ENCODE measurements around the gene MAP3K3. TPM values are rescaled to one million over a fixed set of nuclear protein-coding genes. Genes with fewer than 3 reads are reported as not detected.
A peak's percentile ranks its signal among the peaks of the same experiment; 100 is the strongest.

MAP3K3 gene
- total RNA-seq, 1 experiment from 2014 or later = 12.9 TPM

DNA sequence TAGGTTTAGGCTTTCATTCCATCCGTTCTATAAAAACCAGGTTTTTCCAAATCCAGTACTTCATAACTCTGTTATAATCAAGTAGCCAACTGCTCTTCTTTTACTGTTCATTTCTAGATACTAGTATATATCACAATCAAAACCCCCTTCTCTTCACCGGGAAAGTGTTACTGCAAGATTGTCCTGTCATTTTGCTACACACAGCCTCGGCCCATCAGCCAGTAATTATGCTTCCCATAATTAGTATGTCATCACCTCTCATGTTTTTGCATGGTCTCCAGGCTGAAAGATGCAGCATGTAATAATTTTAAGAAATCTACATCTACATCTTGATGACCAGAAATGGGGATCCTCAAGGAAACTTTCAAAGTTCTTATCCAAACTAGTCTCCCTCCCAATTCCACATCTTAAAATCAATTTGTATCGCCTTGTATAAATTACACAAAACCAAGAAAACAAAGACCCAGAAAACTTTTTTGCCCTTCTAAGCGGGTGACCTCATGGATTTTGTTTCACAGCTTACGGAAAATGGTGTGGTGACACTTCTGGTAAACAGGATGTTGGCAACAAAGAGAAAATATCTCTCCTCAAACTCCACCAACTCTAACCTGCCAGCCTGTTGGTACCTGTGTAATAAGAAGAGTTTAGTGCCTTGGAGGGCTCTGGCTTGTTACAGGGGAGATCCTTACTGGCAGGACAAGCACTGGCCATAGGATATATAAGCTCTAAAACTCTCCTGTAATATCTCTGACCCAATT lies 12.2 kb upstream of the MAP3K3 start:
- Histone ChIP-seq H3K9me3 (no peaks in the 10 kb centered on the region), H3K27me3 (no peaks in the 10 kb centered on the region), H3K4me3 (no peak overlapping the region), H3K36me3 (peaks cover 25% of the 10 kb centered on the region)
- DNase-seq = no peak

DNA sequence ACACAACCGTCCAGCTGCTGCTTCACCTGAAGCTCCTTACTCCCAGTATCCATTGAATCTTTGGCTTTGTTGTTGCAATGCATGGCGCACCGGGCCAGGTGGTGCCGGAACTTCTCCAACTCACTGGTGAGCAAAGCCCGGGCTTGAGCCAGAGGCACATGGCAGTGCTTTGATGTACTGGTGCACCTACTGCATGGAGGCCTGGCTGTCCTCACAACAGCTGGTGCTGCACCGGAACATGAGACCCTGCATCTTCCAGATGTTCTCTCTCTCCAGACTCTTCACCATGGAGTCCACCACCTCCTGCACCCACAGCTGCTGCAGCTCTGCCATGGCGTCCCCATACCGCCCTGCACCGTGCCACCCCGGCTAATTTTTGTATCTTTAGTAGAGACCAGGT lies 11.4 kb upstream of the MAP3K3 start:
- Histone ChIP-seq H3K9me3 (no peaks in the 10 kb centered on the region), H3K4me3 (no peak overlapping the region), H3K27me3 (no peaks in the 10 kb centered on the region), H3K36me3 (peaks cover 22% of the 10 kb centered on the region)
- DNase-seq = no peak

DNA sequence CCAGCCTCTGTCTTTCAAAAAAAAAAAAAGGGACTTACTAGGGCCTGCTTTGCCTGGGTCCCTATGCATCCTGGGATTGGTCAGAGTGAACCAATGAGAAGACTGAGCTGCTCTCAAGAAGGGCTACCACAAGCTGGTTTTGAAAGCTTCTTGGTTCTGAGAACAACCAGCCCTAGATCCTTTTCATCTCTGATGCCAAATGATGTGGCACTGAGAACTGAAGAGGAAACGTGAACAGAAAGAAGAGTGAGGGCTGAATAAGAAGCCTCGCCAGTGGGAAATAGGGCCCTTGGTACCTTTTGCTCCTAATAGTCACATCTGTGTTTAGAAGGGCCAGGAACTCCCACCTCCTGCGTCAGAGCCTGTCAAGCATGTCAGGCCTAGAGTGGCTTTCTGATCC lies 10.9 kb upstream of the MAP3K3 start:
- no peak overlapping the region for H3K4me3 ChIP-seq

DNA sequence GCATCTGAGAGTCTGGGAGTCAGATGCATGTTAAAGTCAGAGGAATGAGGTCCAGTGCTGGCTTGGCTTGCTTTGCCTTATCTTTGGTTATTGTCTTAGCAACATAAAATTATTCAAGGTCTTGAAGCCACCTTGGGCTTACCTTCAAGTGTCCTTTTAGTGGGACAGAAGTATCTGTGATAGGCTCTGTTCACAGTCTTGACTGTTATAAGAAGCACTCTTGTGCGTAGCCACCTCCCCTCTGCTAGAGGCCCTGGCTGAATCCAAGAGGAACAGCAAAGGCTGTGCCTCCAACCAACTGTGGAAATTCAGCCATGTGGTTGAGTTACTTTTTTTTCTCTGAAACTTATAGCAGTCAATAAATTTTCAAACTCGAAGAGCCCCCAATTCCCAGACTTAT lies 8.6 kb upstream of the MAP3K3 start:
- Histone ChIP-seq H3K4me3 (no peak overlapping the region), H3K27me3 (no peaks in the 10 kb centered on the region), H3K36me3 (peaks cover under 1% of the 10 kb centered on the region; the same call in 1 of the 2 replicates), H3K9me3 (no peaks in the 10 kb centered on the region)
- DNase-seq = no peak

More for the DNA sequence above, 10.9 kb upstream of the MAP3K3 start:
- no peak for DNase-seq
- Histone ChIP-seq H3K9me3 (no peaks in the 10 kb centered on the region), H3K36me3 (peaks cover 20% of the 10 kb centered on the region), H3K27me3 (no peaks in the 10 kb centered on the region)

DNA sequence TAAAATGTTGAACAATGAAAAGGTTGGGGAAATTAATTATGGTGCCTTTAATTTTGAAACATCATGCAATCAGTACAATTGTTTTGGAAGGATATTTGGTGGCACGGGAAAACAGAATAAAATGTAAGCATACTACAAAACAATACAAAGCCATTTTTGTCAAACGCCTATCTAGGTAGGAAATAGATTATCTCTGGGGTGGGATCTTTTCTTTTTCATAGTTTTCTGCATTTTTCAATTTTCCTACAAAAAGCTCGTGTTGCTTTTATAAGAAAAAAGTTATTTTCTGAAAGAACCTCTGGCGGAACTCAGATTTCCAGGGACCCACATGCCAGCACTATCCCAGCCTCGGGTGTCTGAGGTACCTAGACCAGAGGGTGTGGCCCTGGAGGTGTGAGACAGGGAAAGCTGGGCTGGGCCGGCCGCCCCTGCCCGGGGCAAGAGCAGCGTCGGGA lies 961 bp upstream of the MAP3K3 start:
- Histone ChIP-seq H3K4me3 (peak overlapping the region; percentile 64), H3K9me3 (no peaks in the 10 kb centered on the region), H3K36me3 (no peaks in the 10 kb centered on the region), H3K27me3 (no peaks in the 10 kb centered on the region)
- DNase-seq = no peak

DNA sequence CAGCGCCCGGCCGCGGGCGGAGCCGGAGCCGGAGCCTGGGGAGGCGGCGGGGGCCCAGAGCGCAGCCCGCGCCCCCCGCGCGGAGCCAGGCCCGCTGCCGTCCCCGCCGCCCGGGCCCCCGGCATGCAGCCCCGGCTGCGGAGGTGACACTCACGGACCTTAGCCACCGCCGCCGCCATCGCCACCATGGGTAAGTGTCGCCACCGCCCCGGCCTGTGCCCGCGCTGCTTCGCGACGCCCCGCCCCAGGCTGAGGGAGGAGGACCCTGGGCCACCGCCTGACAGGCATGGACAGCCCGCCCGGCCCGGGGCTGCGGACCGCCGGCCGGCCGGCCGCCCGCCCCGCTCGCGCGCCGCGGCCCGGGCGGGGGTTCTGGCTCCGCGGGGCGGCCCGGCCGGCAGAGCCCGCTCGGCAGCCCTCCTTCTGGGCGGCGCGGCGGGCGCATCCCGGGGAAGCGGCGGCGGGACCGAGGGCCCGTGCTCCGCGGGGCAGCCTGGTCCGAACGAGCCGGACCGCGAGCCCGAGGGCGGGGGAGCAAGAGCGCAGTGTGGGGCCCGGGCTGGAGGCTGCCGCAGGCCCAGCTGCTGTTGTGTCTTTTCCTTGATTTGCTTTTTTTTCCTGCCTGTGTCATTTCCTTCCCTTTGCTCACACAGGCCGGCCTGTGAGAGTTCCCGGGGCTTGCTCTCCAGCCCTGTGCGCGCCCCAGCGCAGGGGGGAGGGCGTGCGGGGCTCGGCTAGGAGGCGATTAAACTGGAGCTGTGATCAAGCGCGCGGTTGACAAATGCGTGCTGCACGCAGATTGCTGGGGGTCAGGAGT lies 565 bp downstream of the MAP3K3 start:
- Histone ChIP-seq H3K27me3 (no peaks in the 10 kb centered on the region), H3K4me3 (peak overlapping the region; percentile 70), H3K36me3 (no peaks in the 10 kb centered on the region), H3K9me3 (no peaks in the 10 kb centered on the region)
- peak; percentile 78 for DNase-seq

DNA sequence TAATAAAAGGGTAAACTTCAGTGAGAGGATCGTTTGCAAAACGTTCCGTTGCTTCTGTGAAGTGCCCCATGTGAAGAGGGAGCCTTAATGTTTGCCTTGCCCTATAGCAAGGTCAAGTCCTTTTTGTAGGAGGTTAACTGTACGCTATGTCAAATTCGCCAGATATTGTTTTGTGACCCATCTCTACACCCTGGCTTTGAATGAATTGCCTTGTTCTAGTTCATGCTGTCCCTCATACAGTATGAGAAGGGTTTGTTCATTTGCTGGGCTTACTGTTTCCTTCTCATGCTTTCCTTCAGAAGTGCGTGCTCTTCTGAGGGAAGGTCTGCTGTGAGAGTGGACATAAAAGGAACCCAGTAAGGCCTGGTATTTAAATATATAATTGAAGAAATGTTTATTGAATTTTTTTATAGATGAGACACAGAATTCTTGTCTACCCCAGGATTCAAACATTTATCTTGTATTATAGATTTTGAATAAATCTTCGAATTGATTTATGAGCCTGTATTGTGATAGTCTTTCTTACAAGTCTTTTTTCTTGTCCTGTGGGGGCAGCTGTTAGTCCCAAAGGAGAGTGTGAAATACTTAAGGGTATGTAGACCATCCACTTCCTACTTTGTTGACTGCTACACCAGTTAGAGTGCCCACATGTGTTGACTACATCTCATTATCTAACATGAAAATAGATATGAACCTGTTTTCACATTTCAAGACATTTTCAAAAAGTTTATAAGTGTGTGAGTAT lies 1.7 kb downstream of the MAP3K3 start:
- no peaks in the 10 kb centered on the region for H3K9me3 ChIP-seq
- DNase-seq = no peak
- peak overlapping the region; percentile 70 for H3K4me3 ChIP-seq
- no peaks in the 10 kb centered on the region for H3K27me3 ChIP-seq
- H3K36me3 ChIP-seq = no peaks in the 10 kb centered on the region

DNA sequence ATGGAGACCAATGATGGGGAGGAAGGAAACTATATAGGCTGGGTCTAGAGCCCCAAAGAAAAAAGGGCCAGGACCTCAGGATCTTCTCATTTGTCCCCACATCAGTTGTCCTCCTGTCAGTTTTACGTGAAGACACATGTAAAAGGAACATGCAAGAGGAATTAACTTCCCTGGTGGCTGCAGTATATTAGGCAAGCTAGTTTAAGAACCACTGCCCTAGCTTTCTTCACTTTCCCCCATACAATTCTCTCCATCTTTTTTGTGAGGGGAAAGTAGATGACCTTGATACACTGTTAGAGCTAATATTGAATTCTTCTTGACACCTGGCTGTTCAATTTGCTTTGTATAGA lies 2.3 kb downstream of the MAP3K3 start:
- Histone ChIP-seq H3K9me3 (no peaks in the 10 kb centered on the region), H3K27me3 (no peaks in the 10 kb centered on the region), H3K36me3 (no peaks in the 10 kb centered on the region), H3K4me3 (no peak overlapping the region)
- no peak for DNase-seq

DNA sequence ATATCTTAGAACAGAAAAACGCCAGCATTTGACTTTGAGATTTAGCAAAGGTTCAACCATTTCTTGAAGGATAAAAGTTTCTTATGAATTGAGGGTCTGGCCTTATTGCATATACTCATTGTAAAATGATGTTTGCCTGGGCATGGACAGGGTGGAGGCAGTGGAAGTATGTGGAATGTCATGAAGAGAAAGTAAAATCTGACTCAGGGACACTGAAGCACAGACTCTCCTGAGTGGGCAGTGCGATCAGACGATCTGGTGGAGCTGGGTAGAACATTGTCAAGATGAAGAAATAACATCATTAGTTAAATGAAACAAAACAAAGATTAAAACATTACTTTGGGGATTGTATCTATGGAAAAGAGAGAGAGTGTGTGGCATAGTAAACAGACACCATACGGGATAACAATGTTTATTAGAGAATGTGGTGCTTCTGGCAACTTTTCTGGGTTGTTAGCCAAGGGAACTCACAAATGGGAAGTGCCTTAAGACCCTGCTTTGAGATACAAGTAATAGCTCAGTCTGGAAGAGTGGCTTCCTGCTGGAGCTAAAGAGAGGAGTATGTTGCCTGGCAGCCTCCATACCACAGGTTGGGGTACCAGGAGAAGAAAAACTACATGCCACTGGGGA lies 4.4 kb downstream of the MAP3K3 start:
- Histone ChIP-seq H3K27me3 (no peaks in the 10 kb centered on the region), H3K4me3 (no peak overlapping the region)
- DNase-seq = no peak

DNA sequence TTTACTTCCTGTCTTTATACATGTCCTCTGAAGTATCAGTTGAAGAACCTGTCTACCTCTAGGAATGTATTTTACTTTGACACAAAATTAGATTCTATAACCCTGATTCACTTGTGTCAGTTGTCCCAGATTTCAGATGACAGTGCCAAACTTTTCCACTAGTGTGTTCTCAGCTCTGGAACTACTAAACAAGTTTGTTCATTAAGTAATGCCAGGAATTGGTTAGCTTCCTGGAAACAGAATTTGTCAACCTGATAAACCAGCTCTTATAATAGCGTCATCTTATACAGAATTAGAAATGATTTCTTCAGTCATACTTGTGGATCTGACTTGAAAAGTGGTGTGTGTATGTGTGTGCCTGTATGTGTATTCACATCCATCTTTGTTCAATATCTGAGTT lies 7.4 kb downstream of the MAP3K3 start:
- no peak for DNase-seq
- Histone ChIP-seq H3K4me3 (no peak overlapping the region), H3K9me3 (no peaks in the 10 kb centered on the region), H3K27me3 (no peaks in the 10 kb centered on the region), H3K36me3 (peaks cover 10% of the 10 kb centered on the region)

More for the DNA sequence above, 4.4 kb downstream of the MAP3K3 start:
- no peaks in the 10 kb centered on the region for H3K36me3 ChIP-seq
- H3K9me3 ChIP-seq = no peaks in the 10 kb centered on the region

DNA sequence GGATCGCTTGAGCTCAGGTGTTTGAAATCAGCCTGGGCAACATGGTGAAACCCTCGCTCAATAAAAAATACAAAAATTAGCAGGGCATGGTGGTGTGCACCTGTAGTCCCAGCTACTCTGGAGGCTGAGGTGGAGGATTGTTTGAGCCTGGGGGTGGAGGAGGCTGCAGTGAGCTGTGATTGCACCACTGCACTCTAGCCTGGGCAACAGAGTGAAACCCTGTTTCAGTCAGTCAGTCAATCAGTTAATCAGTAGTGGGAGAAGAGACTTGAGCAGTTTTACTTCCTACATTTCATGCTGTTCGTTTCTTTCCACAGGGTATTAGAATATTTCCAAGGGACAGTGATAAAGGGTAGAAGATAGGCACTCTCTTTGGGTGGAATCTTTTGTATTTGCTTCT lies 8.8 kb downstream of the MAP3K3 start:
- no peaks in the 10 kb centered on the region for H3K9me3 ChIP-seq
- no peaks in the 10 kb centered on the region for H3K27me3 ChIP-seq
- H3K4me3 ChIP-seq = no peak overlapping the region
- no peak for DNase-seq
- H3K36me3 ChIP-seq = peaks cover 17% of the 10 kb centered on the region

DNA sequence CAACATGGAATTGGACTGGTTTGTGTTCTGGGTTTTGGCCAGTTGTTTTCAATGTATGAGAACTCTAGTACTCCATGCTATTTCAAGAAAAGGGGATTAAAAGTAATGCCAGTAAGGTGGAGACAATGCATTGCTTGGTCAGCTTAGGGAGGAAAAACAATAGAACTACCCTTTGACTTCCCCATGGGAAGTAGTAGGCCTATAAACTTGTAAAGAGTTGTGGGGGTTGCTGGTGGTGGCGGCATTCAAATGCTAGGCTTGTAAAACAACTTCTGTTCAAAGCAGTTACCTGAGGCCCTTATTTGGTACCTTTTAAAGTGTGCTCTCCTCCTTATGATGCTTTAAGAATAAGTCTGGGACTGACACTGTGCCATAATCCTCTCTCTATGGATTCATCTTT lies 9.4 kb downstream of the MAP3K3 start:
- Histone ChIP-seq H3K27me3 (no peaks in the 10 kb centered on the region), H3K4me3 (no peak overlapping the region), H3K36me3 (peaks cover 22% of the 10 kb centered on the region), H3K9me3 (no peaks in the 10 kb centered on the region)
- DNase-seq = no peak

DNA sequence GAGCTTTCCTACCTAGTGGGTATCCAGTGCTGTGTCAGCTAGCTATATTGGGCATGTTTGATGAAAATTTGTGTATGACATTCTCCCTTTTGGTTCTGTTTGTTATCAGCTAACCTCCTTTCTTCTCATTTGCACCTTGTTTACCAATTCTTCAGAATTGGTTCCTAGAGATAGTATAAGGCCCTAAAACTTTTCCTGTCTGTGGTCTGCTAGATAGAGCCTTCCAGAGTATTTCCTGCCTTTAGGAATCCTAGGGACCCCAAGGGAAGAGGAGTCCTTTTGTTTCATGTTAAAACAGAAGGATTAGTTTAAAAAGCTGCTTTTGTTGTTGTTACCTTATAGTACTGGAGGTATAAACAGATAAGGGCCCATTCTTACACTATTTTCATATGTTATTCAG lies 11.5 kb downstream of the MAP3K3 start:
- H3K27me3 ChIP-seq = no peaks in the 10 kb centered on the region
- H3K9me3 ChIP-seq = no peaks in the 10 kb centered on the region
- H3K4me3 ChIP-seq = no peak overlapping the region
- peaks cover 23% of the 10 kb centered on the region for H3K36me3 ChIP-seq
- DNase-seq = no peak

DNA sequence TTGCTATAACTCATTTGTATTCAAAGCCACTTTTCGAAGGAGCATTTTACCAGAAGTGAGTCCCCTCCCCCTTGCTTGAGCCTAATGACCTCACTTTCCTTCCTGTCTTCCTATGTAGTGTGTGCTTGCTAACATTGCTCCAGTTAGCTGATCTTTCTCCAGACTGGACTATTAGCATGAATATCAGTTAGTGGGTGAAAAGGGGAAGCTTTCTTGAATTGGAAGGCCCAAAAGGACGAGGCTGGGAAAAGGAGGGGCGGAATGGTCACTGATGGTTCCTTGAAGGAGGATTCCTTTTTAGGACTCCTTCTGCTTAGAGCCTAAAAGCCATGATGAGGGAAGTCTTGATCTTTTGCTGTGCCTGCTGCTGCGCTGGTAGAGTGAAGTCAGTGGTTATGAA lies 11.9 kb downstream of the MAP3K3 start:
- H3K4me3 ChIP-seq = no peak overlapping the region
- H3K27me3 ChIP-seq = no peaks in the 10 kb centered on the region
- H3K9me3 ChIP-seq = no peaks in the 10 kb centered on the region
- DNase-seq = no peak
- H3K36me3 ChIP-seq = peaks cover 23% of the 10 kb centered on the region

DNA sequence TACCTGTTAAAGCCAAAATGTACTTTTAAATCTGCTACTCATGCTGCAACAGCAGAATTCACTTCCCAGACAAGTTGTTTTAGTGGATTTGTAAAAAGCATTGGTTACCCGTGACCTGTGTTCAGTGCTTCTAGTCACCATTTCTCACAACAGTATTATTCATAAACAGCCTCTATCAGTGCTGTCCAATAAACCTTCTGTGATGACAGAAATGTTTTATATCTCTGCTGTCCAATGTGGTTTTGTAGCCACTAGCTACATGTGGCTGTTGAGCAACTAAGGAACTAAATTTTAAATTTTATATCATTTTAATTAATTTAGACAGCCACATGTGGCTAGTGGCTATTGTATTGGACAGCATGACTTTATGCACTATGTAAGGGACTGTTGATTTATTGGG lies 12.6 kb downstream of the MAP3K3 start:
- no peak for DNase-seq
- no peak overlapping the region for H3K4me3 ChIP-seq
- peaks cover 23% of the 10 kb centered on the region for H3K36me3 ChIP-seq
- no peaks in the 10 kb centered on the region for H3K9me3 ChIP-seq
- no peaks in the 10 kb centered on the region for H3K27me3 ChIP-seq

DNA sequence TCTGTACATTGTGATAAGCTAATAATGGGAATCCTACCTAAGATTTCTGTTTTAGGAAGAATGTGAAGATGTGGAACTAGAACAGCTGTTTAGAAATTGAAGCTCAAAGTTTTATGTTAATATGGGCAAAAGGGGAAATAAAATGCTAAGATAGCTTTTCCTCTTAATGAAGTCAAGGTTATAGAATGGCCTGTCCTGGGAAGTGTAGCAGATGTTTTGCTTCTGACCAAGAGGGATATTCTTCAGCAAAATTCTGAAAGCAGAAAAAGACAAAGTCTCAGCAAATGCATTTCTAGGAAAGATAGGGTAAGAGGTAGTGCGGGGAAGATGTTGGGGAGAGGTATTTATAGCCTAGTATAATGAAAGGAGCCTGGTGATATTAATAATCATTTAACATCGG lies 13.1 kb downstream of the MAP3K3 start:
- no peak overlapping the region for H3K4me3 ChIP-seq
- H3K27me3 ChIP-seq = no peaks in the 10 kb centered on the region
- no peak for DNase-seq
- peaks cover 23% of the 10 kb centered on the region for H3K36me3 ChIP-seq
- no peaks in the 10 kb centered on the region for H3K9me3 ChIP-seq

DNA sequence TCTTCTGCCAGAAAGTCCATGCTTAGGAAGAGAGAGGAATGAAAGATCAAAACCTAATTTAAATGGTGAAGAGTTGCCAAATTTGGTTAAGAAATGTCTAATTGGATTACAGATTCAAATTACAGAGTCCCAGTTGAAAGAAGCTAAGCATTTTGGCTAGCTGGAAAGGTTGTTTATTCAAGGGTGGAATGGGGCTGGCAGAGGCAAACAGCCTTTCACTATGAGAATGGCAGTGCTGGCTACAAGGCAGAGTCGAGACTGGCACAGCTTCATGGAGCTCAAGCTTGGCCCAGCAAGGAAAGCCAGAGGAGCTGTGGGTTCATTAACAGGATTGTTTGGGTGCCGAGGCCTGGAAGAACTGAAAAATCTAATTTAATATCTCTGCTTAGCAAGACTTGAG lies 13.6 kb downstream of the MAP3K3 start:
- DNase-seq = no peak
- no peaks in the 10 kb centered on the region for H3K9me3 ChIP-seq
- H3K27me3 ChIP-seq = no peaks in the 10 kb centered on the region
- H3K36me3 ChIP-seq = peaks cover 23% of the 10 kb centered on the region
- no peak overlapping the region for H3K4me3 ChIP-seq
